Fibroblast of peridontal ligament (primary cell): ENCODE measurements around the gene ATG9B.
"Not testable (repeated sequence)": the region's sequence is repeated elsewhere in the genome, so short reads cannot be mapped to it uniquely, and the experiment has no call there.

ENCODE experiments used
- DNase-seq: peaks from one replicate; pipeline ENCODE4 v3.0.0-alpha.2; 2010; ENCODE audit errors: extremely low read depth

Gene ATG9B

GRCh38 chr7:151038951-151039849 is 14.9 kb upstream of the ATG9B start:
- peak; percentile 86 for DNase-seq

- no peak for DNase-seq
Measured at GRCh38 chr7:151035902-151036301, 11.6 kb upstream of the ATG9B start.

GRCh38 chr7:151035026-151035717 is 10.9 kb upstream of the ATG9B start:
- no peak for DNase-seq

GRCh38 chr7:151034312-151035025 is 10.2 kb upstream of the ATG9B start:
- DNase-seq, result no peak

GRCh38 chr7:151033864-151034249 is 9.6 kb upstream of the ATG9B start:
- no peak for DNase-seq

- no peak for DNase-seq
Measured at GRCh38 chr7:151032936-151033863, 8.9 kb upstream of the ATG9B start.

- no peak for DNase-seq
Measured at GRCh38 chr7:151031011-151031410, 6.7 kb upstream of the ATG9B start.

- no peak for DNase-seq
Measured at GRCh38 chr7:151028948-151029501, 4.7 kb upstream of the ATG9B start.

- peak; percentile 99 for DNase-seq
Measured at GRCh38 chr7:151028131-151028947, 4.0 kb upstream of the ATG9B start, which contains the start of gene ABCB8. ABCB8 (plus strand) TSS chr7:151028450; CDS start chr7:151028516, 66 bp downstream.

GRCh38 chr7:151027728-151028130 is 3.4 kb upstream of the ATG9B start:
- not testable (repeated sequence) for DNase-seq

- DNase-seq, result not testable (repeated sequence)
Measured at GRCh38 chr7:151026771-151027727, 2.8 kb upstream of the ATG9B start.

GRCh38 chr7:151025924-151026671 is 1.8 kb upstream of the ATG9B start:
- DNase-seq, result no peak

- DNase-seq, result no peak
Measured at GRCh38 chr7:151023232-151023631, 1.1 kb downstream of the ATG9B start.

- DNase-seq, result no peak
Measured at GRCh38 chr7:151020231-151020630, 4.1 kb downstream of the ATG9B start.

GRCh38 chr7:151019130-151019447 is 5.2 kb downstream of the ATG9B start:
- no peak for DNase-seq

- DNase-seq, result no peak
Measured at GRCh38 chr7:151018421-151019129, 5.7 kb downstream of the ATG9B start.

GRCh38 chr7:151017953-151018420 is 6.3 kb downstream of the ATG9B start:
- no peak for DNase-seq
